Nephron progenitor cell (in vitro differentiated cells): ENCODE data around the gene CACNA2D3.
A peak's percentile ranks its signal among the peaks of the same experiment; 100 is the strongest.

Experiments
- DNase-seq: peaks from one replicate; pipeline ENCODE4 v3.0.0; 2021
- H3K27ac Mint-ChIP-seq: 2 replicates; pipeline ENCODE4 v1.8.0; 2021; ENCODE audit warnings: mild to moderate bottlenecking, moderate library complexity, mixed read lengths
- H3K27me3 Mint-ChIP-seq: 2 replicates; pipeline ENCODE4 v1.8.0; 2021; ENCODE audit warnings: mild to moderate bottlenecking, low read depth, mixed read lengths; ENCODE audit not compliant: poor library complexity
- H3K36me3 Mint-ChIP-seq: 2 replicates; pipeline ENCODE4 v1.8.0; 2021; ENCODE audit warnings: low read depth, mixed read lengths
- H3K4me1 Mint-ChIP-seq: 2 replicates; pipeline ENCODE4 v1.8.0; 2021; ENCODE audit warnings: mixed read lengths
- H3K4me3 Mint-ChIP-seq: 2 replicates; pipeline ENCODE4 v1.8.0; 2021; ENCODE audit warnings: mild to moderate bottlenecking, moderate library complexity, mixed read lengths
- H3K9me3 Mint-ChIP-seq: 2 replicates; pipeline ENCODE4 v1.8.0; 2021; ENCODE audit warnings: mild to moderate bottlenecking, moderate library complexity, mixed read lengths
- TF ChIP-seq, protein P1 (sequence below): fragments of 200-600 bp; sonication (generic); IDR thresholded peaks from 2 replicates; pipeline ENCODE4 v1.5.0; 2021; ENCODE audit warnings: antibody characterized with exemption

Gene CACNA2D3

DNA sequence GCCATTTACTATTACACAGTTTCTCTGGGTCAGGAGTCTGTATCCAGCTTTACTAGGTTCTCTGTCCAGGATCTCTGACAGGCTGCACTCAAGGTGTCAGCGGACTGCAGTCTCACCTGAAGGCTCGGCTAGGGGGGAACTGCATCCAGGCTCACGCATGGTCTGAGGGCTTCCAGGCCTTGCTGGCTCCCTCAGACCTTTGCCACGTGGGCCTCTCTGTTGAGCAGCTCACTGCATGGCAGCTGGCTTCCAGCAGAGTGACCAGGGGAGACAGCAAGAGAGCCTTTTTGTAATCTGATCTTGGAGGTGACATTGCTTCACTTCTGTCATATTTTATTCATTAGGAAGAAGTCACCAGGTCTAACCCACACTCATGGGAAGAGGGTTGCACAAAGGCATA lies 152.3 kb downstream of the CACNA2D3 start:
- peaks cover 21% of the 10 kb centered on the region for H3K9me3 Mint-ChIP-seq
- TF ChIP-seq, protein P1, sequence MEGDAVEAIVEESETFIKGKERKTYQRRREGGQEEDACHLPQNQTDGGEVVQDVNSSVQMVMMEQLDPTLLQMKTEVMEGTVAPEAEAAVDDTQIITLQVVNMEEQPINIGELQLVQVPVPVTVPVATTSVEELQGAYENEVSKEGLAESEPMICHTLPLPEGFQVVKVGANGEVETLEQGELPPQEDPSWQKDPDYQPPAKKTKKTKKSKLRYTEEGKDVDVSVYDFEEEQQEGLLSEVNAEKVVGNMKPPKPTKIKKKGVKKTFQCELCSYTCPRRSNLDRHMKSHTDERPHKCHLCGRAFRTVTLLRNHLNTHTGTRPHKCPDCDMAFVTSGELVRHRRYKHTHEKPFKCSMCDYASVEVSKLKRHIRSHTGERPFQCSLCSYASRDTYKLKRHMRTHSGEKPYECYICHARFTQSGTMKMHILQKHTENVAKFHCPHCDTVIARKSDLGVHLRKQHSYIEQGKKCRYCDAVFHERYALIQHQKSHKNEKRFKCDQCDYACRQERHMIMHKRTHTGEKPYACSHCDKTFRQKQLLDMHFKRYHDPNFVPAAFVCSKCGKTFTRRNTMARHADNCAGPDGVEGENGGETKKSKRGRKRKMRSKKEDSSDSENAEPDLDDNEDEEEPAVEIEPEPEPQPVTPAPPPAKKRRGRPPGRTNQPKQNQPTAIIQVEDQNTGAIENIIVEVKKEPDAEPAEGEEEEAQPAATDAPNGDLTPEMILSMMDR: no peak
- peaks cover 14% of the 10 kb centered on the region for H3K27me3 Mint-ChIP-seq
- no peak overlapping the region for H3K4me3 Mint-ChIP-seq
- H3K36me3 Mint-ChIP-seq: no peaks in the 10 kb centered on the region
- H3K27ac Mint-ChIP-seq: peak overlapping the region; percentile 27
- peaks cover 20% of the 10 kb centered on the region for H3K4me1 Mint-ChIP-seq
- no peak for DNase-seq

DNA sequence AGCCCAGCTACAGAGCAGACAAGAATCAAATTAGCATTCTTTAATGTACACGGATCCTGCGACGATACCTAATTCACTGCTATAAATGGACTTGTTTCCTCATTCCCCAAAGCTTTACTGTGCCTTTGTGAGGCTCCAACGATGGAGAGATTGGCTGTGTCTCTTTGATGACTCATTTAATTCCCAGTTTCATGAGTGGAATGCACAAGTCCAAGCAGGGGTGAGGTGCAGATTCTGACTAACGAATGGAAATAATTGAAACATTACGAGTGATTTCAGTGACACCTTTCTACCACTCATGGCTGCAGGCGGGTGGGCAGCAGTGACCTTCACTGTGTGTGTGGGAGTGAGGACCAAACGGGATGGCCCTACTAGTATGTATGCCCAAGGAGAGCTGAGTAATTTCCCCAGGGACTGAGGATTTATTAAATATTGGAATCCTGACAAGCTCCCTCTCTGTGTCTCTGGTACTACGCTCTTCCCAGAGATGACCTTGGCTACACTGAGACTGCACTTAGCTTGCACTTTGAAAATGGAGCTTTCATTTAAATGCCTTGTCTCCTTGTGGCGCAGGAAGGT lies 156.7 kb downstream of the CACNA2D3 start:
- Mint-ChIP-seq H3K27me3 (peaks cover 12% of the 10 kb centered on the region), H3K4me1 (peaks cover 12% of the 10 kb centered on the region), H3K4me3 (no peak overlapping the region), H3K9me3 (peaks cover 25% of the 10 kb centered on the region), H3K36me3 (no peaks in the 10 kb centered on the region), H3K27ac (no peak overlapping the region)
- DNase-seq: no peak
- TF ChIP-seq, protein P1: no peak

DNA sequence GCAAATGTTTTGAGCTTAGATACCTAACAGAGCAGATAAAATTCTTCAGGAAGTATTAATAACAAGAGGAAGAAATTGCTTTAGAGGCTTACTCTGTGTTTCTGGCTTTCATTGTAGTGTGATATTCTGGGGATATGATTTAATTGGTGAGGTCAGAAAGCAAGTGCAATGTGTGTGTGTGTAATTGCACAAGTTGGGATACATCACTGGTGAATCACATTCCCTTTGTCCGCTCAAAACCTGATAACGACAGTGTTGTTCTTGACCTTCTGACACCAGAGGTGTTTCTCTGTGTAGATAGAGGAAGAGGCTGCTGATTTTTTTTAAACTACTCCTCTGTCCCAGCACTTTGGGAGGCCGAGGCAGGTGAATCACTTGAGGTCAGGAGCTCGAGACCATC lies 161.1 kb downstream of the CACNA2D3 start:
- Mint-ChIP-seq H3K9me3 (peaks cover 34% of the 10 kb centered on the region), H3K4me3 (no peak overlapping the region), H3K4me1 (no peaks in the 10 kb centered on the region), H3K27me3 (peaks cover 7% of the 10 kb centered on the region), H3K27ac (no peak overlapping the region), H3K36me3 (no peaks in the 10 kb centered on the region)
- TF ChIP-seq, protein P1: no peak
- no peak for DNase-seq

DNA sequence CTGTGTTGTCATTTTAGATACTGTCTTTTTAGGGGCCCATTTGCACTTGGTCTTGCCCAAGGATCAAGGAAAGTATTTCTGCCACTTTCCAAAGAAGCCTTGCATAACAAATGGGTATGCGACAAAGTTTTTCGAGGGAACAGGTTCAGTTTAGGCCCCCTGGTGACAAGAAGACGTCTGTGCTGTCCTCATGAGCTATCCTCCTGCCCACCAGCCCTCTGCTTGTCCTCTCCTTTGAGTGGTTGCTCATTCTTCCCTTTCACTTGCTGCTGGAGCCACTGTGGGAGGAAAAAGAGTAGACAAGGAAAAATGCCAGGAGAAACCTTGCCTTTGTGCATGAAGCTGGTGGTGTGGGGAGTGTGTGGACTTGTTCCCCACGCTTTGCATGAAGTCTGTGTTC lies 171.9 kb downstream of the CACNA2D3 start:
- Mint-ChIP-seq H3K36me3 (no peaks in the 10 kb centered on the region), H3K9me3 (peaks cover 14% of the 10 kb centered on the region), H3K4me1 (peaks cover 26% of the 10 kb centered on the region), H3K27ac (no peak overlapping the region), H3K27me3 (peaks cover 17% of the 10 kb centered on the region), H3K4me3 (no peak overlapping the region)
- no peak for DNase-seq
- TF ChIP-seq, protein P1: peak; percentile 12

DNA sequence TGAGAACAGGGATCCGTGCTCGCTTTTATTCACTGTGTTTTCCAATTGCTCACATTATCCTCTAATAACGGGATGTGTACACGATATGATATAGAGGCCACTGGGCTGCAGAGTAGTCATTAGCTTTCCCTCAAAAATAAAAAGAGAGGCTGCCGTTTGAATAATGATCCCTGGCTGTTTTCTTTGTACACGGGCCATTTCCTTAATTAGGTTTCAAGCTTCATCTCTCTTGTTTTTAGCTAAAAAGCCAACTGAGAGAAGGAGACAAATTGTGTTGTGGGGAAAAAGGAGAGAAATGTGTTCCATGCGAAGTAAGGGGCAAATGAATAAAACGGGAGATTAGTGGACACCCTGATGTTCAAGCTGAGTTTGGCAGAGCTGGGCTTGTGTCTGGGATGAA lies 174.2 kb downstream of the CACNA2D3 start:
- Mint-ChIP-seq H3K9me3 (peaks cover 2% of the 10 kb centered on the region), H3K27me3 (peaks cover 21% of the 10 kb centered on the region), H3K27ac (peak overlapping the region; percentile 26), H3K36me3 (no peaks in the 10 kb centered on the region), H3K4me3 (no peak overlapping the region), H3K4me1 (peaks cover 37% of the 10 kb centered on the region)
- DNase-seq: no peak
- TF ChIP-seq, protein P1: no peak

DNA sequence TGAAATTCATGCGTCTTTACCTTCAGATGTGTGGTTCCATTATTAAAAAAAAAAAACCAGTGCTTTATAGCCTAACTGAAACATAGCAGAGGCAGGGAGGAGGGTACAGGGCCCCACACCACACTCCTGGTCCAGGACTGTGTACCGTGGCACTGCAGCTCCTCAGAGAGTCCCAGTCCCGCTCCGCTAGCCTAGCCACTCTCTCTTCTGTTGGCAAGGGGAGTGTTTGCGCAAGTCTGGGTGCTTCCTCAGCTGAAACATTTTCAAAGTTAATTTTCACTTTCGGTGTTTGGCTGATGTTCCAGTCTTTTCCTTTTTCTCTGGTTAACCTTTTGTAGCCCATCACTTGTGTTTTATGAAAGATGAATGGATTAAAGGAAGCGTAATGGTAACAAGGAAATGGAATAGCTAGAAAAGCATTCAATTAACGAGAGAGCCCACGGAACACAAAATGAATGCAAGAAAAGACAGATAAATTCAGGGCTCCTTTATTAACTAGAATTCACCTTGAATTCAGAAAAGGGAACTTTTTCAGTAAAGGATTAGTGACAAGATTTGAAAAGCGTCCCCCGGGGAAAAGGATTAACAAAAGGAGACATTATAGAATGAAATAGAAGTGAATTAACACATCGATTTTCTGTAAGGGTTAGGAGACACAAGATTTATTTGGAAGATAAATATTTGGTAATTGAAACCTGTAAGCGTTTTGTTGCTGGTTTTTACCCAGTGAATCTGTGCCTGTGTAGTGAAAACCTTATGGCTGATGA lies 177.0 kb downstream of the CACNA2D3 start:
- Mint-ChIP-seq H3K9me3 (no peaks in the 10 kb centered on the region), H3K4me1 (peaks cover 57% of the 10 kb centered on the region), H3K27me3 (peaks cover 18% of the 10 kb centered on the region), H3K36me3 (no peaks in the 10 kb centered on the region), H3K27ac (no peak overlapping the region), H3K4me3 (no peak overlapping the region)
- TF ChIP-seq, protein P1: no peak
- no peak for DNase-seq
